ENCODE data around the gene L1CAM. TPM values are rescaled to one million over a fixed set of nuclear protein-coding genes. Genes with fewer than 3 reads are reported as not detected.

L1CAM gene
- total and polyA plus RNA-seq, 2 donors (not counting 1 experiment from before 2014, with no cell fraction given) = 9.4 to 19.9 TPM

DNA sequence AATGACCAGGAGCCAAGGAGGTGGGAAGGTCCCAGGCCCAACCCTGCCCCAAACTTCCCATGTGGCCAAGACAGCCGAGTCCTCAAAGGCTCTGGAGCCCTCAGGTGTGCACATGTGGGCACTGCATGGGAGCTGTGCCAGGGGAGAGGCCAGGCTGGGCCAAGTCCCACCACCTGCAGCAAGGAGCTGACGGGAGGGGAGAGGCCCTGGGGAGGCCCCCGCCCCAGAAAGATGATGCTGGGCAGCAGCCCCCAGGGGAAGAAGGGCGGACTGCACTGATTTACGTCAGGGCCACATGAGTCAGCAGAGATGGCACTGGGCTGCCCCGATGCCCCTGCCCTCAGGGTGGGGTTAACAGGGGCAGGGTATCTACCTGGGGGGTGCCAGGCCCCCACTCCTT is 1.4 kb downstream of the L1CAM start:
- Mint-ChIP-seq H3K9me3 (ENCODE audit: insufficient read depth) (no peaks in the 10 kb centered on the region), H3K27me3 (peaks cover 6% of the 10 kb centered on the region), H3K4me3 (peak overlapping the region; percentile 50), H3K27ac (no peak overlapping the region), H3K4me1 (peaks cover 24% of the 10 kb centered on the region)
- H3K27ac ChIP-seq (ENCODE audit: low read length in 2 of 2) = no peak overlapping the region
- no peak overlapping the region for H2AFZ ChIP-seq (ENCODE audit: insufficient read depth, low read depth, low read length, poor library complexity, severe bottlenecking)
- POLR2A ChIA-PET = no interaction called here
- intact Hi-C loops (cut with micrococcal nuclease) = no loop called here
- TF ChIP-seq CTCF (IDR thresholded peaks at IDR 0.05) = no peak
- no peak for TF ChIP-seq EZH2 (IDR thresholded peaks at IDR 0.05; ENCODE audit: borderline replicate concordance, insufficient read depth, low read depth, low read length, poor library complexity, severe bottlenecking)
- no peak overlapping the region for H3K4me2 ChIP-seq (replicated peaks; ENCODE audit: low read depth, low read length, poor library complexity, severe bottlenecking)
- H3K36me3 ChIP-seq (replicated peaks in 1 of 2; ENCODE audit: control extremely low read depth in 1 of 2, control insufficient read depth in 1 of 2, extremely low read depth in 1 of 2, insufficient read depth in 2 of 2, low read length in 1 of 2) = no peaks in the 10 kb centered on the region
- H3K4me1 ChIP-seq (ENCODE audit: control insufficient read depth in 2 of 2, insufficient read depth in 2 of 2, low read length in 2 of 2) = peaks cover 40 to 44% of the 10 kb centered on the region in 2 donors
- no peaks in the 10 kb centered on the region for H3K79me2 ChIP-seq (ENCODE audit: control insufficient read depth, insufficient read depth, low read length)
- WGBS (ENCODE audit: insufficient coverage) = 17% methylated on average over 2 of the region's 6 CpGs
- H3K4me3 ChIP-seq (ENCODE audit: control extremely low read depth in 1 of 5, extremely low read depth in 1 of 5, insufficient read depth in 1 of 5, low read depth in 2 of 5, low read length in 4 of 5) = no peak overlapping the region
- no peak for ATAC-seq (ENCODE audit: low read depth)
- H3K27me3 ChIP-seq (replicated peaks in 1 of 4; ENCODE audit: control extremely low read depth in 1 of 4, control insufficient read depth in 3 of 4, insufficient read depth in 4 of 4, low read length in 3 of 4) = peaks cover 0 to 35% (median 11%) of the 10 kb centered on the region in 4 experiments
- DNase-seq = no peak
- no peak overlapping the region for H3K9ac ChIP-seq (ENCODE audit: low read length)
- H4K20me1 ChIP-seq (ENCODE audit: control insufficient read depth, insufficient read depth, low read length, poor library complexity, severe bottlenecking) = no peaks in the 10 kb centered on the region
- H3K9me3 ChIP-seq (ENCODE audit: control extremely low read depth in 1 of 3, control insufficient read depth in 2 of 3, insufficient read depth in 1 of 3, low read length in 2 of 3) = peaks cover 0 to 3% (median 0%) of the 10 kb centered on the region in 3 donors
- CTCF ChIA-PET = interaction anchor here (1.4 kb wide), 1 partner anchor 217 kb away, joined by 3 read pairs; no protein-coding TSS in a partner anchor

GRCh38 chrX:153884136-153884535 is 1.8 kb downstream of the L1CAM start:
- no peak overlapping the region for H3K4me2 ChIP-seq (replicated peaks; ENCODE audit: low read depth, low read length, poor library complexity, severe bottlenecking)

More at GRCh38 chrX:153884136-153884535, 1.8 kb downstream of the L1CAM start:
- no peak overlapping the region for H3K9ac ChIP-seq (ENCODE audit: low read length)
- 83% methylated on average over 7 of the region's 13 CpGs for WGBS (ENCODE audit: insufficient coverage)
- H3K27ac ChIP-seq (ENCODE audit: low read length in 2 of 2) = no peak overlapping the region
- Mint-ChIP-seq H3K4me3 (peak overlapping the region; percentile 50), H3K9me3 (ENCODE audit: insufficient read depth) (no peaks in the 10 kb centered on the region), H3K27me3 (peaks cover 9% of the 10 kb centered on the region), H3K27ac (no peak overlapping the region), H3K4me1 (peaks cover 24% of the 10 kb centered on the region)
- no peaks in the 10 kb centered on the region for H4K20me1 ChIP-seq (ENCODE audit: control insufficient read depth, insufficient read depth, low read length, poor library complexity, severe bottlenecking)
- ChIA-PET CTCF (interaction anchor here (1.4 kb wide), 1 partner anchor 216 kb away, joined by 3 read pairs; no protein-coding TSS in a partner anchor), POLR2A (no interaction called here)
- no peak overlapping the region for H2AFZ ChIP-seq (ENCODE audit: insufficient read depth, low read depth, low read length, poor library complexity, severe bottlenecking)
- intact Hi-C loops (cut with micrococcal nuclease) = no loop called here
- H3K9me3 ChIP-seq (ENCODE audit: control extremely low read depth in 1 of 3, control insufficient read depth in 2 of 3, insufficient read depth in 1 of 3, low read length in 2 of 3) = peaks cover 0 to 3% (median 0%) of the 10 kb centered on the region in 3 donors
- H3K4me3 ChIP-seq (ENCODE audit: control extremely low read depth in 1 of 5, extremely low read depth in 1 of 5, insufficient read depth in 1 of 5, low read depth in 2 of 5, low read length in 4 of 5) = no peak overlapping the region
- no peaks in the 10 kb centered on the region for H3K36me3 ChIP-seq (replicated peaks in 1 of 2; ENCODE audit: control extremely low read depth in 1 of 2, control insufficient read depth in 1 of 2, extremely low read depth in 1 of 2, insufficient read depth in 2 of 2, low read length in 1 of 2)
- no peaks in the 10 kb centered on the region for H3K79me2 ChIP-seq (ENCODE audit: control insufficient read depth, insufficient read depth, low read length)
- ATAC-seq (ENCODE audit: low read depth) (no peak), DNase-seq (no peak)
- no peak for TF ChIP-seq EZH2 (IDR thresholded peaks at IDR 0.05; ENCODE audit: borderline replicate concordance, insufficient read depth, low read depth, low read length, poor library complexity, severe bottlenecking)
- TF ChIP-seq CTCF (IDR thresholded peaks at IDR 0.05) = no peak
- peaks cover 0 to 39% (median 11%) of the 10 kb centered on the region in 4 experiments for H3K27me3 ChIP-seq (replicated peaks in 1 of 4; ENCODE audit: control extremely low read depth in 1 of 4, control insufficient read depth in 3 of 4, insufficient read depth in 4 of 4, low read length in 3 of 4)
- H3K4me1 ChIP-seq (ENCODE audit: control insufficient read depth in 2 of 2, insufficient read depth in 2 of 2, low read length in 2 of 2) = peaks cover 39 to 44% of the 10 kb centered on the region in 2 donors
